GF-D8 (cell line): ENCODE data around the gene CLPX.
"Not testable (repeated sequence)": the region's sequence is repeated elsewhere in the genome, so short reads cannot be mapped to it uniquely, and the experiment has no call there.

ENCODE experiments used
- DNase-seq: peaks from one replicate; lab custom pipeline; 2025; lab: John Stamatoyannopoulos, UW

CLPX gene

DNA sequence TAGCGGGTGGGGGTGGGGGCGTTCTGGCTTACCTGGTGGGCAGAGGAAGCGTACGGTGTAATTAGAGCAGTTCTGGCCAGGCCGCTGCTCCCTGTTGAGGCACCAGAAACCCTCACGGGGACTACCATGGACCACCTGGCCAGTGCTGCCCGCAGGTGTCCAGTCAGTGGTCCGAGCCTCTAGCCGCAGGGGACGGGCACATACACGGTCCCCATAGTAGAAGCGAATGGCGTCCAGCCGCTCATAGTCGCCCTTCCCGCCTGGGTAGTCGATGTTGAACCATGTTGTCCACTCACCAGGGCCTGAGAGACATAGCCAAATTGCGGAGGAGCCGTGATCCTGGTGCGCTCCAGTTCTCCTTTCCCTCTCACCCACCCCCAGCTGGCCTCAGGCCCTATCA is 21.6 kb upstream of the CLPX start:
- DNase-seq, result no peak

DNA sequence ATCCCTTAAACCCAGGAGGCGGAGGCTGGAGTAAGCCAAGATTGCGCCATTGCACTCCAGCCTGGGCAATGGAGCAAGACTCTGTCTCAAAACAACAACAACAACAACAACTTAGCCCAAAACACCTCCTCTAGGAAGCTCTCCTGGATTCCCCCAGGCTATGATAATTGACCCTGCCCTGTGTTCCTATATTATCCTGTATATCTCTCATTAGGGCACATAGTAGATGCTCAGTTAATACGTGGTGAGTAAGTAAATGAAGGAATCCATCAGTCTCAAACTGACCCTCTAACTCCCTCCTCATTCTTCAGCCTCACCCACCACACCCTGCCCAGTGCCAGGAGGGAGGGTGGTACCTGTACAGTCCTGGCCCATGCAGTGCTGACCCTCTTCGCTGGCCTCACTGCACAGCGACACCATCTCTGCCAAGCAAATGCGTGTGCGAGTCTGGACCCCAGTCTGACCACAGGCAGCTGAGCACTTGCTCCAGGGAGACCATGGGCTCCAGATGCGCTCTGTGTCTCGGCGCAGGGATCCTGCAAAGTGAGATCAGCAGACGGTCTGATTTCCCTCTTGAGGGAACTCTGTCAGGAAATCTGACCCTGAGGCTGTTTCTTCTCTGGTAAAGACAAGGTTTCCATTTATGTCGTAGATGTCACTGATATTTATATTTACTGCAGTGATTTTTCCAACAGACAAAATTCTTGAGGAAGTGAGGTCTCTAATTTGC is 20.0 kb upstream of the CLPX start:
- DNase-seq, result no peak

GRCh38 chr15:65204236-65204930 is 19.2 kb upstream of the CLPX start:
- DNase-seq, result no peak

GRCh38 chr15:65201918-65202317 is 16.8 kb upstream of the CLPX start:
- no peak for DNase-seq

DNA sequence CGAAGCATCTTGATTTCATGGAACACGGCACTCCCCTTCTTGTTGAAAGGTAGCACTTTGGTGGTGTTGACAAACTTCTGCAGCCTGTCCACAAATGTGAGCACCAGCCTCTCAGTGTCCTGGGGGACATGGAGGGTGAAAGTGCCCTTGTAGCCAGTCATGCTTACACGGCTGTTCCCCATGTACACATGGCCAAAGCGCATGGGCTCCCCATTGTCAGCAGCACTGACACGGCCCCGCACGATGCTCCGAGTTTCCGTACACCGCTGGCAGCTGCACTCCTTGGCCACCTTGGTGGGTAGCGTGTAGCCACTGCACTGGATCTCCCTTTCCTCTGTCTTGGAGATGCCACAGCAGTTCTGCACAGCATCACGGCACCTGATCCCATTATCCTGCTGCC is 13.4 kb upstream of the CLPX start:
- DNase-seq, result no peak

GRCh38 chr15:65197337-65197645 is 12.1 kb upstream of the CLPX start:
- no peak for DNase-seq

GRCh38 chr15:65196637-65197336 is 11.6 kb upstream of the CLPX start:
- DNase-seq, result no peak

DNA sequence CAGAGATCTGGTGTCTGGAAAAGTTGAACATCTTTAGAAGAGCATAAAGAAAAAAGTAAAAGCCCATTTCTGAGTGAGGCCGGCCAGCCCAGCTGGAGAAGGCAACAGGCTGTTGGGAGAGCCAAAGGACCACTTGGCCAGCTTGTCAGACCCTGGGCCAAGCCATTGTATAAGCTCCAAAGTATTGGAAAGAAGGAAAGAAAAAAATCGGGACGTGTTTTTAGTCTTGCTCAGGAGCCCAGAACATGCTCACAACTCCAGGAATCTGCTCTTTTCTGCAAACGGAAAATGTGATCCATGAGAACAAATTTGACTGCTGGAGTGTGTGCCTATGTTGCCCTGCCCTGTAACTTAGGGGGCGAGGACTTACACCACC is 10.4 kb upstream of the CLPX start:
- no peak for DNase-seq

DNA sequence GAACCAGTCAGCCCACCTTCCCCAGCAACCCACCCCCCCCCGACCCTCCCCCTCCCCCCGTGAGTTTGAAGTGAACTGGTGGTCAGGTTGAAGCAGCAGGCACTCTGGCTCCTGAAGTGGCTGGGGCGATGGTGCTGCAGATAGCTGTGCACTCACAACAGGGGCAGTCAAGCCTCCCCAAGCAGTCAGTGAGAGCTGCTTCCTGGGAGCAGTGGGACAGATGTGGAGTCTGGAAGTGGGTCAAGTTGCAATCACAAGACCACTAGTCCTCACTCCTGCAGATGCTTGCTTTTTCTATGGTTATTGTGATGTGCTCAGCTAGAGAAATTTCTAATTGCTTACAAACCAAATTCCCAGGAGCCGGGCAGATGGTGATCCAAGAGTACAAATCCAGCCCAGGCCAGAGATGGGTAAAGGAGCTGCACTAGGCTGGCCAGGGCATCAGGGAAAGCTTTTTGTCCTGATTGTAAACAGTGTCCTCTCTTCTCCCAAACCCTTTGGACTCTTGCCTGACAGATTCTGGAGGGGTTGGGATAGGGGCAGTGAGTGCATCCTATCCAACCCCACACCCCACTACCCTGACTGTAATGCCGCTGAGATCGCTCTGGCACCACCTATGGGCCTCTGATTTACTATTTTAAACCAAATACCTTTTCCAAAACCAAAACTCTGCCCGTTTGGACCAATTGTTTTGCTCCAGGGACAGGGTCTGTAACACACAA is 9.8 kb upstream of the CLPX start:
- DNase-seq, result no peak

DNA sequence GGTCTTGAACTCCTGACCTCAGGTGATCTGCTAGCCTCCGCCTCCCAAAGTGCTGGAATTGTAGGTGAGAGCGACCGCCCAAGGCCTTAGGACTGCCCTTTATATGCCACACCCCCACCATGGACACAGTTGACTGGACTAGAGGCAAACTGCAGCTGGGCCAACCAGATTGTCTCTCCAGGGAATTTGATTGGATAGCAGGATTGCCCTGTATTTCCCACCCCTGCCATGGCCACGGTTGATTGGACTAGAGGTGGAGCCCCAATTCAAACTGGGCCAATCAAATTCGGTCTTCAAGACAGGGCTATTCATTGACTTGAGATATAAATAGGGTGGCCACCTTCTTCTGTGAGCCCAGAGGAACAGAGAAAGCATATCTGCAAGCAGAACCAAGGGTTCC is 6.9 kb upstream of the CLPX start:
- DNase-seq, result no peak

GRCh38 chr15:65189102-65189740 is 4.1 kb upstream of the CLPX start:
- peak; percentile 20 for DNase-seq

GRCh38 chr15:65188472-65188871 is 3.3 kb upstream of the CLPX start:
- not testable (repeated sequence) for DNase-seq

DNA sequence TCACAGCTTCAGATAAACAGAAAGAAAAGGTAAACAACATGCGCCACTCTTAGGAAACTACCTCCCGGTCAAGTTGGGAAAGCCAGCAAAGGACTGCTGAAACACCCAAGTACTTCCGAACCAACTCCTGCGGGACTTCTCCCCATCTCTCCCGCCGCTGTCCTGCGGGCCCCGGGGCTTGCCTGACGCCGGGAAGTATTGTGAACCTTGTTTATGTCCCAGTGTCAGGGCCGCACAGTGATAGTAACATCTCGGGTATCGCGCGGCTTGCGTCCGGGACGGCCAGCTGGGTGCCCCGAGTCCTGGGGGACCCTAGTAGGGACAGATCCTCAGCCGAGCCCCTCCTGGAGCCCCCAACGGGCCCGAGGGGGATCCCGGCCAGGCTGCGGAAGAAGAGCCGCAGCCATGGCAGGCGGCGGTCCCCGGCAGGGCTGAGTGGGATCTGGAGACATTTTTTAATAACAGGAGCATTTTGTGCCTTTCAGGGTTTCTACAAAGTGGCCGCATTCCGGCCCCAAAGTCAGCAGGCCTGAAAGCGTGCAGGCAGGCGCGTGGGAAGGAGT is 756 bp downstream of the CLPX start:
- no peak for DNase-seq

GRCh38 chr15:65183865-65184159 is 1.3 kb downstream of the CLPX start:
- no peak for DNase-seq

GRCh38 chr15:65182538-65182937 is 2.6 kb downstream of the CLPX start:
- no peak for DNase-seq

- not testable (repeated sequence) for DNase-seq
Measured at GRCh38 chr15:65181582-65182353, 3.4 kb downstream of the CLPX start.

DNA sequence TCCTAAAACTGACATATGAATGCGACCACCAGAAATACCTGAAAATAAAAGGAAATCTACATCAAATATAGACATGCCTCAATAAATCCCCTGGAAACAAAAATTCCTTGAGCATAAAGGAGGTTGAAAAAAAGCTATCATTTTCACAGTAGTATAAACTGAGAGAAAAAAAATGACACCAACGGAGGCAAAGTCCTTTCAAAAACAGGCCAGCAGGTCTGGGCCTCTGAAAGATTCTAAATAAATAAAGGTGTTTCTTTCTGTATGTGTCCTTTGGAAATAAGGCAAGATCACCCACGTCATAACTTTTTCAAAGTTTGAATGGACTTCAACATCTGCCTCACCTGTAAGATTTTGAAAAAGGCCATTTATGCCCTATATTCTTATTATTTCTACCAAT is 5.0 kb downstream of the CLPX start:
- DNase-seq, result no peak

DNA sequence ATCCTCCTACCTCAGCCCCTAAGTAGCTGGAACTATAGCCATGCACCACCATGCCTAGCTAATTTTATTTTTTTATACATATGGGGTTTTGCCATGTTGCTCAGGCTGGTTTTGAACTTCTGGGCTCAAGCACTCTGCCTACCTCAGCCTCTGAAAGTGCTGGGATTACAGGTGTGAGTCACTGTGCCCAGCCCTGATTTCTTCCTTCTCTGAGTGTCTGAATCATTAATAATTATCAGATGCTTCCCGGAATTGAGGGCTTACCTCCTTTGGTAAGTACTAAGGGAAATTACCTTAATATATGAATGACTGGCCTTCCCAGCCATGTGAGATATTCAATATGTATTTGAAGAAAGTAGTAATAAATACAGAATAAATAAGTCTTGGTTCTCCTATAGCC is 7.2 kb downstream of the CLPX start:
- no peak for DNase-seq

GRCh38 chr15:65176056-65176455 is 9.1 kb downstream of the CLPX start:
- no peak for DNase-seq

- no peak for DNase-seq
Measured at GRCh38 chr15:65175511-65175910, 9.6 kb downstream of the CLPX start.

DNA sequence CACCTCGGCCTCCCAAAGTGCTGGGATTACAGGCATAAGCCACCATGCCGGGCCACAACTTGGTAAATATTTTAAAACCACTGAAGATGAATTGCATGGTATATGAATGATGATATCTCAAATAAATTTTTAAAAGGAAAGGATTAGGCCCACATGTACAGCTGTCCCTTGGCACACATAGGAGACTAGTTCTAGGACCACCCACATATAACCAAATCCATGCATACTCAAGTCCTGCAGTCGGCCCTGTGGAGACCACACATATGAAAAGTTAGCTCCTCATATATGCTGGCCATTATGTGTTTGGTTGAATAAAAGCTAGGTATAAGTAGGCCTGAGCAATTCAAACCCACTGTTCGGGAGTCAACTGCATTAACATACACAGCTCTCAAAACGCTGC is 10.6 kb downstream of the CLPX start:
- DNase-seq, result no peak
